ENCODE results near the gene WFDC5. TPM values are rescaled to one million over a fixed set of nuclear protein-coding genes. Genes with fewer than 3 reads are reported as not detected.
"Not testable (repeated sequence)": the region's sequence is repeated elsewhere in the genome, so short reads cannot be mapped to it uniquely, and the experiment has no call there.

WFDC5 gene
- total RNA-seq, 1 experiment from 2014 or later: not detected

- no peaks in the 10 kb centered on the region for H3K4me1 Mint-ChIP-seq
- H3K36me3 Mint-ChIP-seq: peaks cover 9% of the 10 kb centered on the region; the same call in 1 of the 2 replicates
- ATAC-seq: no peak
- peaks cover 31% of the 10 kb centered on the region for H3K27me3 Mint-ChIP-seq (ENCODE audit: low read depth)
- ChIA-PET CTCF (interaction anchor here (1.0 to 2.2 kb wide), 3 partner anchors 19 to 154 kb away, joined by 4 to 11 read pairs (median 5); no protein-coding TSS in a partner anchor), POLR2A (no interaction called here)
- no peak overlapping the region for H3K27ac Mint-ChIP-seq
- DNase-seq (ENCODE audit: low spot score): no peak
- no peak for TF ChIP-seq ZNF416 (CRISPR knock-in tag; IDR thresholded peaks at IDR 0.05)
- no peak for TF ChIP-seq NFYB (CRISPR knock-in tag; conservative IDR thresholded peaks at IDR 0.05; ENCODE audit: low read depth)
- no peak for TF ChIP-seq STAT6 (CRISPR knock-in tag; conservative IDR thresholded peaks at IDR 0.05; ENCODE audit: low read depth)
- TF ChIP-seq CREB1 (CRISPR knock-in tag; IDR thresholded peaks at IDR 0.05): no peak
- TF ChIP-seq MLX (CRISPR knock-in tag; IDR thresholded peaks at IDR 0.05): no peak
- TF ChIP-seq ATF1 (CRISPR knock-in tag; IDR thresholded peaks at IDR 0.05): no peak
- TF ChIP-seq ATF6 (CRISPR knock-in tag; IDR thresholded peaks at IDR 0.05): no peak
- no peak for TF ChIP-seq ZNF317 (CRISPR knock-in tag; IDR thresholded peaks at IDR 0.05; ENCODE audit: borderline replicate concordance, low read depth)
- TF ChIP-seq SMAD4 (CRISPR knock-in tag; IDR thresholded peaks at IDR 0.05): no peak
- TF ChIP-seq CREM (CRISPR knock-in tag; IDR thresholded peaks at IDR 0.05): no peak
- TF ChIP-seq NR3C1 (CRISPR knock-in tag; conservative IDR thresholded peaks at IDR 0.05; ENCODE audit: low read depth): no peak
- TF ChIP-seq NR1H2 (CRISPR knock-in tag; IDR thresholded peaks at IDR 0.05): no peak
- TF ChIP-seq JUN (CRISPR knock-in tag; IDR thresholded peaks at IDR 0.05): no peak
- TF ChIP-seq ZNF138 (CRISPR knock-in tag; conservative IDR thresholded peaks at IDR 0.05): no peak
- no peak for TF ChIP-seq GTF2I (CRISPR knock-in tag; conservative IDR thresholded peaks at IDR 0.05)
- no peak for TF ChIP-seq MYBL2 (CRISPR knock-in tag; IDR thresholded peaks at IDR 0.05)
- H3K4me3 Mint-ChIP-seq: no peak overlapping the region
- H3K9me3 Mint-ChIP-seq: peaks cover 55% of the 10 kb centered on the region
These were observed 43.0 kb upstream of the WFDC5 start for GRCh38 chr20:45157962-45158361.

GRCh38 chr20:45156713-45157112, 41.7 kb upstream of the WFDC5 start:
- Mint-ChIP-seq H3K9me3 (peaks cover 43% of the 10 kb centered on the region), H3K4me1 (no peaks in the 10 kb centered on the region), H3K4me3 (no peak overlapping the region), H3K36me3 (peaks cover 9% of the 10 kb centered on the region; the same call in 1 of the 2 replicates), H3K27ac (no peak overlapping the region), H3K27me3 (ENCODE audit: low read depth) (peaks cover 32% of the 10 kb centered on the region)
- CTCF ChIA-PET: interaction anchor here (2.2 kb wide), 1 partner anchor 18 kb away, joined by 11 read pairs; no protein-coding TSS in a partner anchor
- DNase-seq (ENCODE audit: low spot score): no peak
- TF ChIP-seq FOXP4 (CRISPR knock-in tag; IDR thresholded peaks at IDR 0.05) (no peak), ERG (CRISPR knock-in tag; IDR thresholded peaks at IDR 0.05) (no peak), ZNF425 (CRISPR knock-in tag; conservative IDR thresholded peaks at IDR 0.05) (no peak), FOXJ3 (CRISPR knock-in tag; IDR thresholded peaks at IDR 0.05; ENCODE audit: borderline replicate concordance) (no peak)
- POLR2A ChIA-PET: no interaction called here
- no peak for ATAC-seq

GRCh38 chr20:45154794-45155193, 39.8 kb upstream of the WFDC5 start:
- ATAC-seq; H3K36me3 Mint-ChIP-seq; POLR2A ChIA-PET; H3K27ac Mint-ChIP-seq; DNase-seq (ENCODE audit: low spot score); H3K4me1 Mint-ChIP-seq; H3K4me3 Mint-ChIP-seq: not testable (repeated sequence)
- Mint-ChIP-seq H3K9me3 (peaks cover 32% of the 10 kb centered on the region), H3K27me3 (ENCODE audit: low read depth) (peaks cover 36% of the 10 kb centered on the region)
- CTCF ChIA-PET: interaction anchor here (2.5 kb wide), 1 partner anchor 16 kb away, joined by 13 read pairs; no protein-coding TSS in a partner anchor
